Mammary epithelial cell (primary cell): ENCODE data around the gene RASGEF1C.

Experiments
- EZH2 ChIP-seq: IDR thresholded peaks from 2 replicates; pipeline ENCODE4 v1.6.1; 2012; ENCODE audit warnings: low read length, inconsistent platforms, borderline replicate concordance
- TF ChIP-seq, protein P1 (sequence below), 2 donors: IDR thresholded peaks in 1 of 2; conservative IDR thresholded peaks in 1 of 2; 2 replicates each; pipeline ENCODE4 v1.5.1; 2011 to 2012; ENCODE audit warnings: inconsistent platforms in 2 of 2, low read length in 2 of 2, mild to moderate bottlenecking in 2 of 2, control low read depth in 1 of 2, low read depth in 1 of 2; ENCODE audit not compliant: insufficient read depth in 1 of 2; ENCODE audit errors: extremely low read depth in 1 of 2

- TF ChIP-seq, protein P1, sequence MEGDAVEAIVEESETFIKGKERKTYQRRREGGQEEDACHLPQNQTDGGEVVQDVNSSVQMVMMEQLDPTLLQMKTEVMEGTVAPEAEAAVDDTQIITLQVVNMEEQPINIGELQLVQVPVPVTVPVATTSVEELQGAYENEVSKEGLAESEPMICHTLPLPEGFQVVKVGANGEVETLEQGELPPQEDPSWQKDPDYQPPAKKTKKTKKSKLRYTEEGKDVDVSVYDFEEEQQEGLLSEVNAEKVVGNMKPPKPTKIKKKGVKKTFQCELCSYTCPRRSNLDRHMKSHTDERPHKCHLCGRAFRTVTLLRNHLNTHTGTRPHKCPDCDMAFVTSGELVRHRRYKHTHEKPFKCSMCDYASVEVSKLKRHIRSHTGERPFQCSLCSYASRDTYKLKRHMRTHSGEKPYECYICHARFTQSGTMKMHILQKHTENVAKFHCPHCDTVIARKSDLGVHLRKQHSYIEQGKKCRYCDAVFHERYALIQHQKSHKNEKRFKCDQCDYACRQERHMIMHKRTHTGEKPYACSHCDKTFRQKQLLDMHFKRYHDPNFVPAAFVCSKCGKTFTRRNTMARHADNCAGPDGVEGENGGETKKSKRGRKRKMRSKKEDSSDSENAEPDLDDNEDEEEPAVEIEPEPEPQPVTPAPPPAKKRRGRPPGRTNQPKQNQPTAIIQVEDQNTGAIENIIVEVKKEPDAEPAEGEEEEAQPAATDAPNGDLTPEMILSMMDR (conservative IDR thresholded peaks at IDR 0.05 in 1 of 2, IDR thresholded peaks at IDR 0.05 in 1 of 2; ENCODE audit: extremely low read depth in 1 of 2, insufficient read depth in 1 of 2, low read depth in 1 of 2, low read length in 2 of 2), result no peak
- TF ChIP-seq EZH2, result no peak
These were observed 48.8 kb downstream of the RASGEF1C start for GRCh38 chr5:180160215-180160614.
